NCI-H2196 (cell line): ENCODE results near the gene SPNS3.

Experiments
- DNase-seq: peaks from one replicate; lab custom pipeline; 2025; ENCODE audit not compliant: unreplicated experiment; lab: John Stamatoyannopoulos, UW

Gene SPNS3

GRCh38 chr17:4525691-4526397 is 92.1 kb downstream of the SPNS3 start:
- no peak for DNase-seq

GRCh38 chr17:4527134-4527533 is 93.4 kb downstream of the SPNS3 start:
- no peak for DNase-seq

- DNase-seq = no peak
These were observed 93.9 kb downstream of the SPNS3 start for GRCh38 chr17:4527566-4528125.

DNA sequence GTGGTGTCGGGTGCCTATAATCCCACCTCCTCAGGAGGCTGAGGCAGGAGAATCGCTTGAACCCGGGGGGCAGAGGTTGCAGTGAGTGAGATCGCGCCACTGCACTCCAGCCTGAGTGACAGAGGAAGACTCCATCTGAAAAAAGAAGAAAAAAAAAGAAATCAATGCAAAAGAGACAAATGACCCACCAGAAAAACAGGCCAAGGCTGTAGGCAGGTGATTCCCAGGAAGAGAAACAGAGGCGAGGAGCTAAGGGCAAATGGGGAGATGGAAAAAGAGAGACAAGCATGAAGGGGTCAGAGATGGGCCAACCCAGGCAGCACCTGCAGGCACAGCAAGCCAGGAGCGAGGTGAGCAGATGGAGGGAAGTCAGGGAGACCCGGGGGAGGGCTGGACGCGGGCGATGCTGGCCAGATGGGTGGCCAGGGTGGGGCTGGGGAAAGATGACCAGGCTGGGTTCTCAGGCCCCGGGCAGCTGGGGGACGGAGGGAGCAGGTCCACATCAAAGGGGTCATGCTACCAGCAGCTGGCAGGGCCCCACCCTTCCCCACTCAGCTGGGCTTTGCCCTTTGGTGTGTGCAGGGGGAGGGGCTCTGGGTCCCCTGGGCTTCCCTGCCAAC is 95.9 kb downstream of the SPNS3 start:
- DNase-seq = no peak

DNA sequence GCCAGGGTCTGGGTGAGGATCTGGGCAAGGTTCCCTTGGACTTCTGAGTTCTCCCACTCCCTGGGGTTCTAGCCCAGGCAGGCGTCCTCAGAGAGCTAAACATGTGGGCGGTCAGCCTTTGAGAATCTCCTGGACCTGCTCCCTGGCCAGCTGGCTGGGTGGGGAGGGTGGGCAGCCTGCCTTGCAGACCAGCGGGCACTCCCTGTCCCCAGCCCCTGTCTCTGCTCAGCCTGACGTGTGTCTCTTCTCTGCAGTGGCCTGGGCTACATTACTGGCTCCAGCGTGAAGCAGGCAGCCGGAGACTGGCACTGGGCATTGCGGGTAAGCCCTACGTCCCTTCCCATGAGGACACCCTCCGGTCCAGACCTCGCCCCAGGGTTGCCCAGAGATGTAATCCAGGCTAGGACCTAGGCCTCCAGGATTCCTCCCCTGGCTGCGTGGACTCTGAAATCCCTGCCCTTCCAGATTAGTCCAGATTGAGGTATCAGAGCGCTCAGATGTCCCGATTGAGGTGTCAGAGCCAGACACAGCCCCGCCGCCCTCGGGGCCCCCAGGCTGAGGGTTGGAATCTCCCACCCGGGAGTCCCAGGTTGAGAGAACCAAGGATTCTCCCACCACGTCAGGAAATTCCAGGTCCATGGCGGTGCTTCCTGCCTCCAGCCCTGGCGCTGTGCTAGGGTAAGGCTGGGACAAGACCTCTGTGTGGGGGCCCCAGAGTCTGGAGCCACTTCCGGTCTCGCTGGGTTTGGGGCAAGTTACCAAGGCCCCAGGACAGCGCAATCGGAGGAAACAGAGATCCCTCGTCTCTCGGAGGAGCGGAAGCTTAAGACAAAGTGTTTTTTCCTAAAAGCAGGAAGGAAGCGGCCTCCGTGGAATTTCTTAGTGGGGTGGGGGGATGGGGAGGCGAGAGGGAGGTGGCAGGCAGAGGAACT is 97.3 kb downstream of the SPNS3 start:
- no peak for DNase-seq

DNA sequence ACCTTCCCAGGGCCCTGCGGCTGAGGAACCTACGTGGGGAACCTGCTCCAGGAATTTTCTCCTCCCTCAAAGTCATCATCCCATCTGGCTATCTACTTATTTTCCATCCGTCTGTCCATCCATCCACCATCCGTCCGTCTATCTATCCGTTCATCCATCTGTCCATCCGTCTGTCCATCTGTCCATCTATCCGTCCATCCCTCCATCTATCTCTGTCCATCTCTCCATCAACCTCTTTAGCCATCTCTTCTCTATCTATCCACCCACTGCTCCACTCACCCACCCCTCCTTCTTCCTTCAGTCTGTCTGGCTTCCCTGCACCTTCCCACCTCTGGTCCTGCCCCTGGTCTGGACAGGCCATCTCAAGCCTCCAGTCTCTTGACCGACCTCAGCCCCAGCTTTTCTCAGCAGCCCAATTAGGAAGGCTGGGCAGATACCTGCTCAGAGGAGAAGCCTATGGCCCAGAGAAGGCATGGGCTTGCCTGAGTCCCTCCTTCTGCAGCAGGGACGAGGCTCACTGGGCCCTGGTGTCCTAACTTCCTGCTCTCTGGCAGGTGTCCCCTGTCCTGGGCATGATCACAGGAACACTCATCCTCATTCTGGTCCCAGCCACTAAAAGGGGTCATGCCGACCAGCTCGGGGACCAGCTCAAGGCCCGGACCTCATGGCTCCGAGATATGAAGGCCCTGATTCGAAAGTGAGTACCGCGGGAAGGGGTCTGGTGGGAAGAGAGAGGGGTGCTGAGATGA is 98.4 kb downstream of the SPNS3 start:
- no peak for DNase-seq

DNA sequence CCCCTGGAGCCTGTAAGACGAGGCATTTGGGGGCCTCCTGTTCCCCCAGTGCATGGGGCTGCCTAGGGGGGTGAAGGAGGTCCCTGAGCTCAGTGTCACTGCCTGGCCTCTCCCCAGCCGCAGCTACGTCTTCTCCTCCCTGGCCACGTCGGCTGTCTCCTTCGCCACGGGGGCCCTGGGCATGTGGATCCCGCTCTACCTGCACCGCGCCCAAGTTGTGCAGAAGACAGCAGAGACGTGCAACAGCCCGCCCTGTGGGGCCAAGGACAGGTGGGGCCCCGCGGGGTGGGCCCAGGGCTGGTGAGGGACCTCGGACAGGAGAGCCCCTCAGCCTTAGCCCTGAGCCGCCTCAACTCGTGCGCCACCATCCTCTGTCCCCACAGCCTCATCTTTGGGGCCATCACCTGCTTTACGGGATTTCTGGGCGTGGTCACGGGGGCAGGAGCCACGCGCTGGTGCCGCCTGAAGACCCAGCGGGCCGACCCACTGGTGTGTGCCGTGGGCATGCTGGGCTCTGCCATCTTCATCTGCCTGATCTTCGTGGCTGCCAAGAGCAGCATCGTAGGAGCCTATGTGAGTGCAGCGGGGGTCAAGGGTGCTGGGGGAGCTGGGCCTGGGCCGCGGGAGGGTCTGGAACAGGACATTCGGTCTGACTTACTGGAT is 99.3 kb downstream of the SPNS3 start:
- DNase-seq = no peak

- DNase-seq = peak; percentile 42
These were observed 100.1 kb downstream of the SPNS3 start for GRCh38 chr17:4533523-4534504.

GRCh38 chr17:4534515-4534914 is 100.8 kb downstream of the SPNS3 start:
- DNase-seq = no peak

- no peak for DNase-seq
These were observed 101.4 kb downstream of the SPNS3 start for GRCh38 chr17:4534928-4535666.

DNA sequence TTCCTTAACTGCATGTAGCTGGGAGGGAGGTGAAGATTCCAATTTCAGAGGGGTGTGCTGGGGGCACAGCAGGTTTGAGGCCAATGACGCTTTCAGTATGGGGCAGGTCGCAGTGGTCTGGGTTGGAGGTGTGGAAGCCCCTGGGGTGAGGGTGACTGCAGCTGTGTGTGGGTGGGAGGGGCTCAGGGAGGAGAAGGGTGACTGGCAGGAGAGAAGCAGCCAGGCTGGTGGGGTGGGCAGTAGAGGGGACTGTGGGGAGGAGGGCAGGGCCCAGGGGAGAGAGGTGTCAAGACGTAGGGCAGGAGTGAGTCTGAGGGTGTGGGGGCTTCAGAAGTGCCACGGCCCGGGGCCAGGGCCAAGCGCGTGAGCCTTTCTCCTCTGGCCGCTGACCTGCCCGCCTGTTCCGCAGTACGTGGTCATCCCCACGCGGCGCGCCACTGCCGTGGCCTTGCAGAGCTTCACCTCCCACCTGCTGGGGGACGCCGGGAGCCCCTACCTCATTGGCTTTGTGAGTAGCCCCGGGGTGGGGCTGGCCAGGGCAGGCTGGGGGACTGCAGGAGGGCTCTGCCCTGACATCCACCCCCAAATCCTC is 102.0 kb downstream of the SPNS3 start:
- DNase-seq = no peak

GRCh38 chr17:4536259-4536741 is 102.6 kb downstream of the SPNS3 start:
- no peak for DNase-seq

DNA sequence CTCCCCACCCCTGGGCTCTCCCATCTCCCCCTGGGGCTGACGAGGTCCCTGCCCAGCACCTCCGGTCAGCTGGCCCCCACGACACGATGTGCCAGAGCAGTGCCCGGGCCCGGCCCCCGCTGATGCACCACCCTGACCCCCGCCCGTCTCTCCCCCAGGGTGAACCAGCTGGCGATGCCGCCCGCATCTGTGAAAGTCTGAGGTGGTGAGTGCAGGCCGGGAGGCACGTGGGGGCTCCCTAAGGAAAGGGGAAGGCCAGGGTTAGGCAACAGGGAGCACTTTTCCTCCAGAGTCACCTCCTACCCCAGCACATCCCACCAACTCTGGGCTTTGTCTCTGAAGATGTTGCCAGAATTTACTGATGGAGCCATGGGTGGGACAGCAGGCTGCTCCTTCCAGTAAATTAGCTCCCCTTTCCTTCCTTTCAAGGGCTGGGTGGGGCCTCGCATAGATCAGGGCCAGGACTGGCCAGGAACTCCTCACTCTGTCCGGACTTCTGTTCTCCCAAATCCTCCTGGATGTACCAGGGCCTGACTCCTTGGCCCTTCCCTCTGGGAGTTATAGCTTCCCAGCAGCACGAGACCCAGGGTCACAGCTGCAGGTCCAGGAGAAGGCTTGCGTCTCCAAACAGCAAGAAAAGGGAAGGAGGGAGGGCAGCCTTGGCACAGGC is 103.1 kb downstream of the SPNS3 start:
- no peak for DNase-seq
